HepG2 (cell line): ENCODE measurements around the gene NTF3.

Experiments used
- CTCF ChIP-seq: sonication (generic); formaldehyde crosslinking; IDR thresholded peaks from 2 replicates; pipeline ENCODE4 v1.5.0; 2020; ENCODE audit warnings: mild to moderate bottlenecking, missing genetic modification reagents, moderate library complexity
- KDM2A ChIP-seq: sonication (generic); formaldehyde crosslinking; IDR thresholded peaks from 2 replicates; pipeline ENCODE4 v1.4.0; 2020; ENCODE audit warnings: low read depth, missing genetic modification reagents, borderline replicate concordance
- MAFK ChIP-seq, 2 experiments: IDR thresholded peaks in 1 of 2; conservative IDR thresholded peaks in 1 of 2; 2 replicates each; pipeline ENCODE4 v1.6.1; 2011; ENCODE audit warnings: improper control_type of control experiment in 2 of 2, low read length in 2 of 2
- MYC ChIP-seq: sonication (generic); formaldehyde crosslinking; IDR thresholded peaks from 2 replicates; pipeline ENCODE4 v1.9.0; 2021; ENCODE audit warnings: missing genetic modification reagents, borderline replicate concordance
- MZF1 ChIP-seq: sonication (generic); formaldehyde crosslinking; IDR thresholded peaks from 2 replicates; pipeline ENCODE4 v1.8.1; 2023; ENCODE audit warnings: mild to moderate bottlenecking, missing genetic modification reagents, borderline replicate concordance
- NFE2L2 ChIP-seq: fragments of 150-350 bp; IDR thresholded peaks from 2 replicates; pipeline ENCODE4 v1.6.1; 2014; ENCODE audit warnings: low read length
- POLR2AphosphoS5 ChIP-seq: IDR thresholded peaks from 2 replicates; pipeline ENCODE4 v1.6.1; 2012; ENCODE audit warnings: low read depth, low read length
- PRPF4 ChIP-seq: fragments of 200-400 bp; formaldehyde crosslinking; IDR thresholded peaks from 2 replicates; pipeline ENCODE4 v1.6.1; 2016; ENCODE audit warnings: low read length, low read depth; ENCODE audit not compliant: poor library complexity, severe bottlenecking
- SP2 ChIP-seq: sonication (generic); formaldehyde crosslinking; IDR thresholded peaks from 2 replicates; pipeline ENCODE4 v1.5.1; 2020; ENCODE audit warnings: mild to moderate bottlenecking, missing genetic modification reagents
- ZNF121 ChIP-seq: sonication (generic); formaldehyde crosslinking; IDR thresholded peaks from 2 replicates; pipeline ENCODE4 v1.5.0; 2020; ENCODE audit warnings: mild to moderate bottlenecking, missing genetic modification reagents
- ZNF234 ChIP-seq: sonication (generic); formaldehyde crosslinking; conservative IDR thresholded peaks from 2 replicates; pipeline ENCODE4 v1.5.1; 2020; ENCODE audit warnings: mild to moderate bottlenecking, missing genetic modification reagents
- ZNF318 ChIP-seq: sonication (generic); formaldehyde crosslinking; IDR thresholded peaks from 2 replicates; pipeline ENCODE4 v1.4.0; 2020; ENCODE audit warnings: mild to moderate bottlenecking, missing genetic modification reagents

- no peak for TF ChIP-seq KDM2A (CRISPR knock-in tag)
- no peak for TF ChIP-seq MZF1 (CRISPR knock-in tag)
- no peak for TF ChIP-seq PRPF4
- TF ChIP-seq NFE2L2 = no peak
- no peak for TF ChIP-seq ZNF234 (CRISPR knock-in tag)
- TF ChIP-seq POLR2AphosphoS5 = no peak
- TF ChIP-seq MYC (CRISPR knock-in tag) = no peak
- no peak for TF ChIP-seq SP2 (CRISPR knock-in tag)
- TF ChIP-seq ZNF318 (CRISPR knock-in tag) = no peak
- no peak for TF ChIP-seq MAFK (conservative IDR thresholded peaks at IDR 0.05 in 1 of 2, IDR thresholded peaks at IDR 0.05 in 1 of 2; ENCODE audit: low read length in 2 of 2)
- no peak for TF ChIP-seq CTCF (CRISPR knock-in tag)
- no peak for TF ChIP-seq ZNF121 (CRISPR knock-in tag)
Observed at GRCh38 chr12:5537771-5538170, 105.9 kb downstream of the NTF3 start.
